Fibroblast of peridontal ligament (primary cell): ENCODE data around the gene EFL1.
"Not testable (repeated sequence)": the region's sequence is repeated elsewhere in the genome, so short reads cannot be mapped to it uniquely, and the experiment has no call there.

Experiments
- DNase-seq: peaks from one replicate; pipeline ENCODE4 v3.0.0-alpha.2; 2010; ENCODE audit errors: extremely low read depth

Gene EFL1

GRCh38 chr15:82262422-82263026 is at the start of gene EFL1, which contains the start of gene SAXO2:
TSS of gene EFL1 (minus strand) at chr15:82262734. CDS start at chr15:82261778, 956 bp downstream.
TSS of gene SAXO2 (plus strand) at chr15:82262818. CDS start at chr15:82262880, 62 bp downstream.
- DNase-seq = peak; percentile 73

- not testable (repeated sequence) for DNase-seq
Measured at GRCh38 chr15:82311321-82311720, 48.8 kb upstream of the EFL1 start.

- DNase-seq = no peak
Measured at GRCh38 chr15:82309802-82310201, 47.3 kb upstream of the EFL1 start.

GRCh38 chr15:82307714-82308081 is 45.2 kb upstream of the EFL1 start:
- no peak for DNase-seq

GRCh38 chr15:82306791-82307713 is 44.5 kb upstream of the EFL1 start:
- no peak for DNase-seq

GRCh38 chr15:82305621-82306048 is 43.1 kb upstream of the EFL1 start:
- no peak for DNase-seq

- no peak for DNase-seq
Measured at GRCh38 chr15:82304778-82305090, 42.2 kb upstream of the EFL1 start.

- no peak for DNase-seq
Measured at GRCh38 chr15:82303956-82304777, 41.6 kb upstream of the EFL1 start.

- DNase-seq = no peak
Measured at GRCh38 chr15:82301296-82302016, 38.9 kb upstream of the EFL1 start.

GRCh38 chr15:82300883-82301282 is 38.3 kb upstream of the EFL1 start:
- no peak for DNase-seq

GRCh38 chr15:82300326-82300725 is 37.8 kb upstream of the EFL1 start:
- not testable (repeated sequence) for DNase-seq

- not testable (repeated sequence) for DNase-seq
Measured at GRCh38 chr15:82299511-82299914, 37.0 kb upstream of the EFL1 start.

- no peak for DNase-seq
Measured at GRCh38 chr15:82298520-82298919, 36.0 kb upstream of the EFL1 start.

- DNase-seq = no peak
Measured at GRCh38 chr15:82298032-82298431, 35.5 kb upstream of the EFL1 start.

- DNase-seq = no peak
Measured at GRCh38 chr15:82297546-82297945, 35.0 kb upstream of the EFL1 start.

GRCh38 chr15:82294061-82294690 is 31.6 kb upstream of the EFL1 start:
- no peak for DNase-seq

GRCh38 chr15:82292271-82292670 is 29.7 kb upstream of the EFL1 start:
- DNase-seq = no peak

GRCh38 chr15:82288202-82288601 is 25.7 kb upstream of the EFL1 start:
- not testable (repeated sequence) for DNase-seq

- not testable (repeated sequence) for DNase-seq
Measured at GRCh38 chr15:82286475-82286874, 23.9 kb upstream of the EFL1 start.

GRCh38 chr15:82284381-82284780 is 21.8 kb upstream of the EFL1 start:
- not testable (repeated sequence) for DNase-seq

GRCh38 chr15:82282386-82282785 is 19.9 kb upstream of the EFL1 start:
- not testable (repeated sequence) for DNase-seq
